Measurements from ENCODE around the gene RAB17. TPM values are rescaled to one million over a fixed set of nuclear protein-coding genes. Genes with fewer than 3 reads are reported as not detected.

Gene RAB17
- total RNA-seq, 1 experiment from 2014 or later: 60.9 TPM

DNA sequence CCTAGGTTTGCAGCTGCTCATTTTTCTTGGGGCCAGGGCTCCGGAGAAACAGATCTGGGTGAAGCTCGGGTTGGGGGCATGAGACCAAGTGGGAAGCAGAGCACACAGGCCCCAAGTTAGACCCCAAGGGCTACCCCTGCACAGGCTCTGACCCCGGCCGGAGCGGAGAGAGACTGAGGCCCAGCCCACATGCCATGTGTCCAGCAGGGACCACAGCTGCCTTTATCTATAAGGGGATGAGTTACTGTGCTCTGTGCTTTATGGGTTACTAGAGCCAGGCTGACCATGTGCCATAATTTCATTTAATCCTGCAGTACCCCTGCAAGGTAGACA is 54.5 kb downstream of the RAB17 start:
- ChIA-PET CTCF (no interaction called here), POLR2A (no interaction called here)
- TF ChIP-seq, protein P1, sequence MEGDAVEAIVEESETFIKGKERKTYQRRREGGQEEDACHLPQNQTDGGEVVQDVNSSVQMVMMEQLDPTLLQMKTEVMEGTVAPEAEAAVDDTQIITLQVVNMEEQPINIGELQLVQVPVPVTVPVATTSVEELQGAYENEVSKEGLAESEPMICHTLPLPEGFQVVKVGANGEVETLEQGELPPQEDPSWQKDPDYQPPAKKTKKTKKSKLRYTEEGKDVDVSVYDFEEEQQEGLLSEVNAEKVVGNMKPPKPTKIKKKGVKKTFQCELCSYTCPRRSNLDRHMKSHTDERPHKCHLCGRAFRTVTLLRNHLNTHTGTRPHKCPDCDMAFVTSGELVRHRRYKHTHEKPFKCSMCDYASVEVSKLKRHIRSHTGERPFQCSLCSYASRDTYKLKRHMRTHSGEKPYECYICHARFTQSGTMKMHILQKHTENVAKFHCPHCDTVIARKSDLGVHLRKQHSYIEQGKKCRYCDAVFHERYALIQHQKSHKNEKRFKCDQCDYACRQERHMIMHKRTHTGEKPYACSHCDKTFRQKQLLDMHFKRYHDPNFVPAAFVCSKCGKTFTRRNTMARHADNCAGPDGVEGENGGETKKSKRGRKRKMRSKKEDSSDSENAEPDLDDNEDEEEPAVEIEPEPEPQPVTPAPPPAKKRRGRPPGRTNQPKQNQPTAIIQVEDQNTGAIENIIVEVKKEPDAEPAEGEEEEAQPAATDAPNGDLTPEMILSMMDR (IDR thresholded peaks at IDR 0.05; ENCODE audit: insufficient read depth in 1 of 2, low read depth in 1 of 2, low read length in 1 of 2, severe bottlenecking in 1 of 2, unreplicated experiment in 1 of 2): no peak
- intact Hi-C loops (cut with micrococcal nuclease; ENCODE audit: unreplicated experiment): no loop called here
- no peak for DNase-seq
- H3K27ac Mint-ChIP-seq (ENCODE audit: unreplicated experiment): no peak overlapping the region
- Histone ChIP-seq H3K4me3 (ENCODE audit: low read depth, low read length) (no peak overlapping the region), H3K36me3 (ENCODE audit: control insufficient read depth, insufficient read depth, low read length) (no peaks in the 10 kb centered on the region), H3K4me1 (no peaks in the 10 kb centered on the region; the same call in 1 of the 2 replicates), H3K27me3 (replicated peaks; ENCODE audit: control insufficient read depth, insufficient read depth, low read length) (no peaks in the 10 kb centered on the region), H3K9me3 (no peaks in the 10 kb centered on the region)
- no TSS peak for BruUV-seq (replicated peaks)
- no peaks in the 10 kb centered on the region for H3K9me3 Mint-ChIP-seq (ENCODE audit: unreplicated experiment)
- no peaks in the 10 kb centered on the region for H3K36me3 Mint-ChIP-seq (ENCODE audit: insufficient read depth, unreplicated experiment)
- H3K4me3 Mint-ChIP-seq (ENCODE audit: unreplicated experiment): no peak overlapping the region
- no peaks in the 10 kb centered on the region for H3K4me1 Mint-ChIP-seq (ENCODE audit: low read depth, unreplicated experiment)
- no peaks in the 10 kb centered on the region for H3K27me3 Mint-ChIP-seq (ENCODE audit: insufficient read depth, unreplicated experiment)

DNA sequence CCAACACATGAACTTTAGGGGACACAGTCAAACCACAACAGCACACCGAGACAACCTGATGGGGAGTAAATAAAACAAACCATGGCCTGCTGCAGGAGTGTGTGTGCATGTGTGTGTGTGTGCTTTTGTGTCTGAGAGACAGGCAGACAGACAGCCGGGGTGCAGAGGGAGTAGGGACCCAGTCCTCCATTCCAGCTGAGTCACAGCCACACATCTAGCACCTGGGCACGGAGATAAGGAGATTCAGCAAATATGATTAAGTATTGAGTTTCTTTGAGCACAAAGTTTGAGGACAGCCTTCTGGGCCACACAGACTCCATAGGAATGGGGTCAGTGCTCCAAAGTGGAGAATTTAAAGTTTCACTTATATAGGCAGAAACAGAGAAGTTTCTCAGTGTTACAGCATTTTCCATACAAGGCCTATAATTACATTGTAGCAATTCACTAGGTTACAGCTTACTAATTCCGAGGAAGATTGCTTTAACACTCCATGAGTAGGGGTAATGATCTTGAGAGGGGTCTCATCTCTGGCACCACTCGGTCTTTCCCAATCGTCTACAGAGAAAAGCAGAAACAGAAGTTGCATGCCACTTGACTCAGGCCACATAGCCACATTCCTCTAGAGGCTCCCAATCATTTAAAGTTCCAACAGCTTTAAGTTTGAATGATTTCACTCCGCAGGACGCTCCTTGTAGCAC is 55.0 kb downstream of the RAB17 start:
- Mint-ChIP-seq H3K4me3 (ENCODE audit: unreplicated experiment) (no peak overlapping the region), H3K4me1 (ENCODE audit: low read depth, unreplicated experiment) (no peaks in the 10 kb centered on the region), H3K9me3 (ENCODE audit: unreplicated experiment) (no peaks in the 10 kb centered on the region), H3K27ac (ENCODE audit: unreplicated experiment) (no peak overlapping the region), H3K36me3 (ENCODE audit: insufficient read depth, unreplicated experiment) (no peaks in the 10 kb centered on the region), H3K27me3 (ENCODE audit: insufficient read depth, unreplicated experiment) (no peaks in the 10 kb centered on the region)
- no TSS peak for BruUV-seq (replicated peaks)
- Histone ChIP-seq H3K4me1 (no peaks in the 10 kb centered on the region), H3K9me3 (no peaks in the 10 kb centered on the region), H3K36me3 (ENCODE audit: control insufficient read depth, insufficient read depth, low read length) (no peaks in the 10 kb centered on the region), H3K27me3 (replicated peaks; ENCODE audit: control insufficient read depth, insufficient read depth, low read length) (no peaks in the 10 kb centered on the region), H3K4me3 (ENCODE audit: low read depth, low read length) (no peak overlapping the region)
- ChIA-PET CTCF (no interaction called here), POLR2A (no interaction called here)
- intact Hi-C loops (cut with micrococcal nuclease; ENCODE audit: unreplicated experiment): no loop called here
- TF ChIP-seq, protein P1 (IDR thresholded peaks at IDR 0.05; ENCODE audit: insufficient read depth in 1 of 2, low read depth in 1 of 2, low read length in 1 of 2, severe bottlenecking in 1 of 2, unreplicated experiment in 1 of 2): no peak
- DNase-seq: no peak

DNA sequence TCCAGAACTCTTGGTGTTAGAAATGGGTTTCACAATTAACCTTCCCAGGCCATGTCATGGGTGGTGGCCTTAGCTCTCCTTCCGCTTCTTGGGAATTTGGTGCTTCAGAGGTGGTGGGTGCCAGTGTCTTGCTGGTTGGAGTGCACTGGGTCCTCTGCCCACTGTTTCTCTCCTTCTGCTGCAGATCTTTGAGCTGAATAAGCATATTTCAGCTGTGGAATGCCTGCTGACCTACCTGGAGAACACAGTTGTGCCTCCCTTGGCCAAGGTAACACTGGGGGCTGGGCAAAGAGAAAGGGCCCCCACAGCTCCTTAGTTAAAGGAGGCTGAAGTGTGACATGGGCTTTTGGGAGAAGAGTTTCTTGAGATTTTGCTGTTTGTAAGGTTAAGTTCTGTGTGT is 56.2 kb downstream of the RAB17 start:
- Mint-ChIP-seq H3K27ac (ENCODE audit: unreplicated experiment) (no peak overlapping the region), H3K4me3 (ENCODE audit: unreplicated experiment) (no peak overlapping the region), H3K36me3 (ENCODE audit: insufficient read depth, unreplicated experiment) (no peaks in the 10 kb centered on the region), H3K4me1 (ENCODE audit: low read depth, unreplicated experiment) (no peaks in the 10 kb centered on the region), H3K9me3 (ENCODE audit: unreplicated experiment) (no peaks in the 10 kb centered on the region), H3K27me3 (ENCODE audit: insufficient read depth, unreplicated experiment) (no peaks in the 10 kb centered on the region)
- no peak for DNase-seq
- Histone ChIP-seq H3K27me3 (replicated peaks; ENCODE audit: control insufficient read depth, insufficient read depth, low read length) (no peaks in the 10 kb centered on the region), H3K4me3 (ENCODE audit: low read depth, low read length) (no peak overlapping the region), H3K36me3 (ENCODE audit: control insufficient read depth, insufficient read depth, low read length) (no peaks in the 10 kb centered on the region), H3K4me1 (no peaks in the 10 kb centered on the region), H3K9me3 (no peaks in the 10 kb centered on the region)
- intact Hi-C loops (cut with micrococcal nuclease; ENCODE audit: unreplicated experiment): no loop called here
- TF ChIP-seq, protein P1 (IDR thresholded peaks at IDR 0.05; ENCODE audit: insufficient read depth in 1 of 2, low read depth in 1 of 2, low read length in 1 of 2, severe bottlenecking in 1 of 2, unreplicated experiment in 1 of 2): no peak
- ChIA-PET CTCF (no interaction called here), POLR2A (no interaction called here)
- BruUV-seq (replicated peaks): no TSS peak
